ENCODE results near the gene TATDN3.
"Not testable (repeated sequence)": the region's sequence is repeated elsewhere in the genome, so short reads cannot be mapped to it uniquely, and the experiment has no call there.

DNA sequence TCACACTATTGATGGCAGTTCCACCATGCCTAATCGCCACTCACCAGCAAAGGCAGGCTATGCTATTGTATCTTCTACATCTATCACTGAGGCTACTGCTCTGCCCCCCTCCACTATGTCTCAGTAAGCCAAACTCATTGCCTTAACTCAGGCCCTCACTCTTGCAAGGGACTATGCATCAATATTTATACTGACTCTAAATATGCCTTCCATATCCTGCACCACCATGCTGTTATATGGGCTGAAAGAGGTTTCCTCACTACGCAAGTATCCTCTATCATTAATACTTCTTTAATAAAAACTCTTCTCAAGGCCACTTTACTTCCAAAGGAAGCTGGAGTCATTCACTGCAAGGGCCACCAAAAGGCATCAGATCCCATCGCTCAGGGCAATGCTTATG is 52.8 kb downstream of the TATDN3 start:
- TF ChIP-seq, protein P1, sequence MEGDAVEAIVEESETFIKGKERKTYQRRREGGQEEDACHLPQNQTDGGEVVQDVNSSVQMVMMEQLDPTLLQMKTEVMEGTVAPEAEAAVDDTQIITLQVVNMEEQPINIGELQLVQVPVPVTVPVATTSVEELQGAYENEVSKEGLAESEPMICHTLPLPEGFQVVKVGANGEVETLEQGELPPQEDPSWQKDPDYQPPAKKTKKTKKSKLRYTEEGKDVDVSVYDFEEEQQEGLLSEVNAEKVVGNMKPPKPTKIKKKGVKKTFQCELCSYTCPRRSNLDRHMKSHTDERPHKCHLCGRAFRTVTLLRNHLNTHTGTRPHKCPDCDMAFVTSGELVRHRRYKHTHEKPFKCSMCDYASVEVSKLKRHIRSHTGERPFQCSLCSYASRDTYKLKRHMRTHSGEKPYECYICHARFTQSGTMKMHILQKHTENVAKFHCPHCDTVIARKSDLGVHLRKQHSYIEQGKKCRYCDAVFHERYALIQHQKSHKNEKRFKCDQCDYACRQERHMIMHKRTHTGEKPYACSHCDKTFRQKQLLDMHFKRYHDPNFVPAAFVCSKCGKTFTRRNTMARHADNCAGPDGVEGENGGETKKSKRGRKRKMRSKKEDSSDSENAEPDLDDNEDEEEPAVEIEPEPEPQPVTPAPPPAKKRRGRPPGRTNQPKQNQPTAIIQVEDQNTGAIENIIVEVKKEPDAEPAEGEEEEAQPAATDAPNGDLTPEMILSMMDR (IDR thresholded peaks at IDR 0.05; ENCODE audit: low read length): not testable (repeated sequence)
- not testable (repeated sequence) for TF ChIP-seq EZH2phosphoT487 (IDR thresholded peaks at IDR 0.05; ENCODE audit: low read length); EZH2 (optimal IDR thresholded peaks at IDR 0.05; ENCODE audit: low read depth, low read length)

All from MM.1S (cell line).